HCT116 (cell line): ENCODE results near the gene ZNF202. TPM values are rescaled to one million over a fixed set of nuclear protein-coding genes. Genes with fewer than 3 reads are reported as not detected.
"Not testable (repeated sequence)": the region's sequence is repeated elsewhere in the genome, so short reads cannot be mapped to it uniquely, and the experiment has no call there.

ENCODE experiments used
- ATAC-seq: fragments of 200-7000 bp; cut with Tn5 transposase; 2 replicates; pipeline ENCODE4 v1.9.1; 2020; ENCODE audit warnings: mild to moderate bottlenecking, moderate library complexity
- BruUV-seq: library from RNA; stranded (reverse); fragments of 400-500 nt; replicated peaks from 2 replicates; lab custom pipeline; 2021; lab: Mats Ljungman, UMichigan
- CTCF ChIA-PET: fragments of 300-600 bp; sonication (Branson Sonifier 250); formaldehyde crosslinking; loops from one replicate; lab custom pipeline; 2021; ENCODE audit warnings: antibody characterized with exemption; lab: Charles Lee
- POLR2A ChIA-PET: fragments of 300-600, 350-600 bp; sonication (Branson Sonifier 250); formaldehyde crosslinking; loops from one replicate; lab custom pipeline; 2021; ENCODE audit warnings: antibody characterized with exemption; lab: Charles Lee
- RAD21 ChIA-PET, 2 experiments: fragments of 300-600 bp; sonication (Branson Sonifier 250); formaldehyde crosslinking; loops; one replicate each; lab custom pipeline; 2023; ENCODE audit warnings: low total read pairs in 2 of 2; ENCODE audit not compliant: uncharacterized antibody in 2 of 2, unreplicated experiment in 2 of 2, low non-redundant PET in 1 of 2; lab: Charles Lee
- DNase-seq: peaks from one replicate; pipeline ENCODE4 v3.0.0-alpha.2; 2010; ENCODE audit warnings: low read depth, low spot score
- H2AFZ ChIP-seq: fragments of 200-600 bp; shearing (Covaris generic), sonication (generic); 2 replicates; pipeline ENCODE4 v1.6.1; 2017; ENCODE audit warnings: low read depth, mixed run types, mixed read lengths, antibody characterized with exemption, low read length; ENCODE audit not compliant: poor library complexity, severe bottlenecking
- H3K27ac ChIP-seq: 2 replicates; pipeline ENCODE4 v1.5.1; 2012; ENCODE audit warnings: low read depth, low read length
- H3K27me3 ChIP-seq: fragments of 200-600 bp; sonication (generic); 2 replicates; pipeline ENCODE4 v1.6.1; 2016; ENCODE audit warnings: mixed run types, low read length, mixed read lengths; ENCODE audit not compliant: insufficient read depth
- H3K36me3 ChIP-seq, 2 experiments: fragments of 200-500 bp in 1 of 2; fragments of 200-600 bp in 1 of 2; sonication (Bioruptor generic) in 1 of 2; sonication (generic) in 1 of 2; 2 replicates each; pipeline versions ENCODE4 v1.5.1 to v1.6.1; 2014 to 2016; ENCODE audit warnings: low read length in 2 of 2, inconsistent platforms in 1 of 2, mixed read lengths in 1 of 2, mixed run types in 1 of 2; ENCODE audit not compliant: insufficient read depth in 2 of 2, control insufficient read depth in 1 of 2
- H3K4me1 ChIP-seq, 2 experiments: fragments of 200-600 bp in 1 of 2; sonication (generic) in 1 of 2; 2 replicates each; pipeline versions ENCODE4 v1.5.1 to v1.6.1; 2012 to 2017; ENCODE audit warnings: low read length in 2 of 2, inconsistent platforms in 1 of 2, mild to moderate bottlenecking in 1 of 2, mixed read lengths in 1 of 2, mixed run types in 1 of 2, moderate library complexity in 1 of 2; ENCODE audit not compliant: insufficient read depth in 2 of 2, control insufficient read depth in 1 of 2
- H3K4me2 ChIP-seq: fragments of 200-600 bp; sonication (generic); 2 replicates; pipeline ENCODE4 v1.6.1; 2017; ENCODE audit warnings: mixed run types, low read length, mixed read lengths
- H3K4me3 ChIP-seq, 2 experiments: fragments of 200-600 bp in 1 of 2; sonication (generic) in 1 of 2; replicated peaks in 1 of 2; 2 replicates each; pipeline ENCODE4 v1.5.1; 2011 to 2016; ENCODE audit warnings: low read length in 2 of 2, control low read depth in 1 of 2, low read depth in 1 of 2, mild to moderate bottlenecking in 1 of 2, mixed read lengths in 1 of 2, mixed run types in 1 of 2
- H3K79me2 ChIP-seq: fragments of 200-600 bp; sonication (generic); 2 replicates; pipeline ENCODE4 v1.6.1; 2017; ENCODE audit warnings: mild to moderate bottlenecking, mixed run types, low read length, moderate library complexity, mixed read lengths; ENCODE audit not compliant: insufficient read depth
- H3K9ac ChIP-seq: fragments of 200-600 bp; sonication (generic); 2 replicates; pipeline ENCODE4 v1.6.1; 2016; ENCODE audit warnings: low read length, mixed read lengths
- H3K9me2 ChIP-seq: fragments of 200-600 bp; sonication (generic), shearing (Covaris generic); 2 replicates; pipeline ENCODE4 v1.6.1; 2017; ENCODE audit warnings: mixed run types, mild to moderate bottlenecking, moderate library complexity; ENCODE audit not compliant: insufficient read depth
- H3K9me3 ChIP-seq, 2 experiments: fragments of 200-500 bp in 1 of 2; fragments of 200-600 bp in 1 of 2; sonication (Bioruptor generic) in 1 of 2; sonication (generic) in 1 of 2; 2 replicates each; pipeline ENCODE4 v1.6.1; 2014 to 2017; ENCODE audit warnings: low read length in 2 of 2, mixed read lengths in 2 of 2, inconsistent platforms in 1 of 2, low read depth in 1 of 2, mild to moderate bottlenecking in 1 of 2, mixed run types in 1 of 2, moderate library complexity in 1 of 2; ENCODE audit not compliant: control insufficient read depth in 1 of 2, insufficient read depth in 1 of 2
- H4K20me1 ChIP-seq: fragments of 200-600 bp; sonication (generic), shearing (Covaris generic); 2 replicates; pipeline ENCODE4 v1.6.1; 2017; ENCODE audit warnings: mixed run types, mild to moderate bottlenecking, moderate library complexity; ENCODE audit not compliant: insufficient read depth
- RAD21 ChIP-seq: IDR thresholded peaks from 2 replicates; pipeline ENCODE4 v1.6.1; 2012; ENCODE audit warnings: low read depth, mild to moderate bottlenecking
- SRF ChIP-seq: IDR thresholded peaks from 2 replicates; pipeline ENCODE4 v1.6.1; 2012; ENCODE audit warnings: low read depth
- intact Hi-C: fragments of 100-400 bp; cut with micrococcal nuclease; formaldehyde crosslinking; loops from 2 replicates; pipeline ENCODE4 v1.10.0; 2022
- total RNA-seq: library from RNA; stranded (reverse); gene quantifications from one replicate; pipeline ENCODE4 v1.2.1, GENCODE V29; 2021; ENCODE audit not compliant: unreplicated experiment
- TF ChIP-seq, protein P1 (sequence below), 3 experiments: fragments of 200-600 bp in 1 of 3; sonication (generic) in 1 of 3; IDR thresholded peaks in 2 of 3; conservative IDR thresholded peaks in 1 of 3; 2 replicates each; pipeline ENCODE4 v1.5.1; 2012 to 2017; ENCODE audit warnings: low read depth in 2 of 3, low read length in 2 of 3, antibody characterized with exemption in 1 of 3, borderline replicate concordance in 1 of 3, control low read depth in 1 of 3, mild to moderate bottlenecking in 1 of 3, mixed read lengths in 1 of 3, mixed run types in 1 of 3, moderate library complexity in 1 of 3; ENCODE audit not compliant: insufficient read depth in 1 of 3

Gene ZNF202
- total RNA-seq, 1 experiment from 2014 or later: 16.9 TPM

DNA sequence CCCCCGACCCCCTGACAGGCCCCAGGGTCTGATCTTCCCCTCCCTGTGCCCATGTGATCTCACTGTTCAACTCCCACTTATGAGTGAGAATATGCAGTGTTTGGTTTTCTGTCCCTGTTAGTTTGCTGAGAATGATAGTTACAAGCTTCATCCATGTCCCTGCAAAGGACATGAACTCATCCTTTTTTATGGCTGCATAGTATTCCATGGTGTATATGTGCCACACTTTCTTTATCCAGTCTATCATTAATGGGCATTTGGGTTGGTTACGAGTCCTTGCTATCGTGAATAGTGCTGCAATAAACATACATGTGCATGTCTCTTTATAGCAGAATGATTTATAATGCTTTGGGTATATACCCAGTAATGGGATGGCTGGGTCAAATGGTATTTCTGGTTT, 28.8 kb downstream of the ZNF202 start:
- POLR2A ChIA-PET, H3K79me2 ChIP-seq, H3K4me3 ChIP-seq, BruUV-seq, RAD21 ChIA-PET, H3K27ac ChIP-seq, H3K4me1 ChIP-seq, H4K20me1 ChIP-seq, H3K36me3 ChIP-seq, ATAC-seq, H3K9me2 ChIP-seq, DNase-seq, H3K9ac ChIP-seq, H2AFZ ChIP-seq, H3K4me2 ChIP-seq, H3K9me3 ChIP-seq, intact Hi-C loops: not testable (repeated sequence)
- peaks cover 40% of the 10 kb centered on the region for H3K27me3 ChIP-seq
- CTCF ChIA-PET: interaction anchor here (1.9 kb wide), 1 partner anchor 68 kb away, joined by 11 read pairs; no protein-coding TSS in a partner anchor

DNA sequence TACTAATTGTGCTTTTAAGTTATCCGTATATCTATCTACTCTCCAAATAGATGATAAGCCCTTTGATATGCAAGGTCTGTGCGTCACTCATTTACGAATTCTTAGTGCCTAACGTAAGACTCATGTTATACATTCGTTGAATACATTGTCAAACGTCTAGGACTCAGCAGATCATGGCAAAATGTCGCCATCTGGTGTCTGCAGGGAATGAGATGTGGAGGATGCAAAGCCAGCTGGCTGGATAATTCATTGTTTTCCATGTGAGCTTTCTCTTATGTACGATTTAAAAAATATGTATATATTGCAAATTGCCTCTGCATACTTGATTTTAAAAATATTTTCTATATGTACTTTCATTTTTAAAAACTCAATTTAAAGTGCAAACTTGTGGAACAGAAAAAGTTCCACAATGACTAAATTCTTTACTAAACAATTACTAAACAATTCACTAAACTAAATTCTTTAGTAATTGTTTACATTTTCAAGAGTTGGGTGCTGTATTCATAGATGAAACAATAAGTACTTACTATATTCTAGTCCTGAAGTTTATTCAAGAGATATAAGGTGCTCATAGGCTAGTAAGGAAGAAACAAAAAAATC, 33.8 kb downstream of the ZNF202 start:
- H3K9me2 ChIP-seq: no peaks in the 10 kb centered on the region
- no peaks in the 10 kb centered on the region for H4K20me1 ChIP-seq
- ATAC-seq: peak; percentile 84
- DNase-seq: peak; percentile 57
- no peak overlapping the region for H2AFZ ChIP-seq
- ChIA-PET RAD21 (interaction anchor here (0.5 to 1.6 kb wide), 4 partner anchors 67 to 127 kb away, joined by 3 to 7 read pairs (median 6); no protein-coding TSS in a partner anchor), CTCF (interaction anchor here (0.6 to 5.2 kb wide), 20 partner anchors 8 to 605 kb away, joined by 3 to 104 read pairs (median 6); partner anchors contain the start of gene SCN3B), POLR2A (interaction anchor here (2.2 kb wide), 1 partner anchor 67 kb away, joined by 9 read pairs; no protein-coding TSS in a partner anchor)
- no peaks in the 10 kb centered on the region for H3K36me3 ChIP-seq
- BruUV-seq: no TSS peak
- no peaks in the 10 kb centered on the region for H3K9me3 ChIP-seq
- H3K4me3 ChIP-seq: no peak overlapping the region
- TF ChIP-seq SRF (no peak), RAD21 (peak; percentile 90)
- TF ChIP-seq, protein P1, sequence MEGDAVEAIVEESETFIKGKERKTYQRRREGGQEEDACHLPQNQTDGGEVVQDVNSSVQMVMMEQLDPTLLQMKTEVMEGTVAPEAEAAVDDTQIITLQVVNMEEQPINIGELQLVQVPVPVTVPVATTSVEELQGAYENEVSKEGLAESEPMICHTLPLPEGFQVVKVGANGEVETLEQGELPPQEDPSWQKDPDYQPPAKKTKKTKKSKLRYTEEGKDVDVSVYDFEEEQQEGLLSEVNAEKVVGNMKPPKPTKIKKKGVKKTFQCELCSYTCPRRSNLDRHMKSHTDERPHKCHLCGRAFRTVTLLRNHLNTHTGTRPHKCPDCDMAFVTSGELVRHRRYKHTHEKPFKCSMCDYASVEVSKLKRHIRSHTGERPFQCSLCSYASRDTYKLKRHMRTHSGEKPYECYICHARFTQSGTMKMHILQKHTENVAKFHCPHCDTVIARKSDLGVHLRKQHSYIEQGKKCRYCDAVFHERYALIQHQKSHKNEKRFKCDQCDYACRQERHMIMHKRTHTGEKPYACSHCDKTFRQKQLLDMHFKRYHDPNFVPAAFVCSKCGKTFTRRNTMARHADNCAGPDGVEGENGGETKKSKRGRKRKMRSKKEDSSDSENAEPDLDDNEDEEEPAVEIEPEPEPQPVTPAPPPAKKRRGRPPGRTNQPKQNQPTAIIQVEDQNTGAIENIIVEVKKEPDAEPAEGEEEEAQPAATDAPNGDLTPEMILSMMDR (IDR thresholded peaks at IDR 0.05 in 2 of 3, conservative IDR thresholded peaks at IDR 0.05 in 1 of 3; ENCODE audit: borderline replicate concordance in 1 of 3, insufficient read depth in 1 of 3, low read depth in 2 of 3, low read length in 2 of 3): peak; percentile 77 to 92 (median 79)
- H3K79me2 ChIP-seq: no peaks in the 10 kb centered on the region
- no peak overlapping the region for H3K4me2 ChIP-seq
- intact Hi-C loops: loop anchor here (1.0 to 10.0 kb wide), 3 partner anchors 66 to 193 kb away; no protein-coding TSS in a partner anchor
- no peak overlapping the region for H3K27ac ChIP-seq
- H3K4me1 ChIP-seq: no peaks in the 10 kb centered on the region
- H3K27me3 ChIP-seq: peaks cover 6% of the 10 kb centered on the region; the same call in 1 of the 2 replicates
- H3K9ac ChIP-seq: no peak overlapping the region
